GM21619 (cell line): Measurements from ENCODE around the gene C12orf75.
"Not testable (repeated sequence)": the region's sequence is repeated elsewhere in the genome, so short reads cannot be mapped to it uniquely, and the experiment has no call there.

ENCODE experiments used
- ATAC-seq: cut with Tn5 transposase; IDR thresholded peaks from one replicate; pipeline ENCODE4 v1.9.1; 2021; ENCODE audit not compliant: unreplicated experiment

C12orf75 gene

GRCh38 chr12:105369014-105369413 is 38.5 kb downstream of the C12orf75 start:
- ATAC-seq, result no peak

- ATAC-seq, result no peak
These were observed 43.8 kb downstream of the C12orf75 start for GRCh38 chr12:105374303-105374702.

GRCh38 chr12:105377077-105377476 is 46.6 kb downstream of the C12orf75 start:
- ATAC-seq, result no peak

GRCh38 chr12:105378911-105379310 is 48.4 kb downstream of the C12orf75 start:
- no peak for ATAC-seq

GRCh38 chr12:105382771-105383622 is 52.5 kb downstream of the C12orf75 start:
- ATAC-seq, result no peak

- no peak for ATAC-seq
These were observed 53.7 kb downstream of the C12orf75 start for GRCh38 chr12:105384220-105384619.

- no peak for ATAC-seq
These were observed 54.5 kb downstream of the C12orf75 start for GRCh38 chr12:105384916-105385535.

- no peak for ATAC-seq
These were observed 55.9 kb downstream of the C12orf75 start for GRCh38 chr12:105386431-105386830.

GRCh38 chr12:105391231-105391630 is 60.7 kb downstream of the C12orf75 start:
- ATAC-seq, result no peak

- ATAC-seq, result no peak
These were observed 63.1 kb downstream of the C12orf75 start for GRCh38 chr12:105393587-105393986.

- ATAC-seq, result no peak
These were observed 65.5 kb downstream of the C12orf75 start for GRCh38 chr12:105396024-105396423.

GRCh38 chr12:105396983-105397382 is 66.5 kb downstream of the C12orf75 start:
- no peak for ATAC-seq

GRCh38 chr12:105398930-105399329 is 68.4 kb downstream of the C12orf75 start:
- ATAC-seq, result no peak

- no peak for ATAC-seq
These were observed 69.1 kb downstream of the C12orf75 start for GRCh38 chr12:105399428-105400081.

- no peak for ATAC-seq
These were observed 69.7 kb downstream of the C12orf75 start for GRCh38 chr12:105400227-105400626.

- ATAC-seq, result no peak
These were observed 70.7 kb downstream of the C12orf75 start for GRCh38 chr12:105401198-105401597.

GRCh38 chr12:105402366-105402765 is 71.9 kb downstream of the C12orf75 start:
- no peak for ATAC-seq

- no peak for ATAC-seq
These were observed 72.6 kb downstream of the C12orf75 start for GRCh38 chr12:105403095-105403494.

- not testable (repeated sequence) for ATAC-seq
These were observed 73.6 kb downstream of the C12orf75 start for GRCh38 chr12:105404134-105404533.

GRCh38 chr12:105406497-105406896 is 76.0 kb downstream of the C12orf75 start:
- ATAC-seq, result no peak

GRCh38 chr12:105409279-105409678 is 78.8 kb downstream of the C12orf75 start:
- ATAC-seq, result no peak
